HepG2 (cell line): ENCODE data around the gene DAZAP1. TPM values are rescaled to one million over a fixed set of nuclear protein-coding genes. Genes with fewer than 3 reads are reported as not detected.

Experiments
- ATAC-seq: fragments of 200-7000 bp; cut with Tn5 transposase; 3 replicates; pipeline ENCODE4 v1.9.1; 2020; ENCODE audit warnings: mild to moderate bottlenecking, moderate library complexity
- BruUV-seq: library from RNA; stranded (reverse); fragments of 400-500 nt; replicated peaks from 2 replicates; lab custom pipeline; 2021; lab: Mats Ljungman, UMichigan
- CTCF ChIA-PET: fragments of 300-600 bp; formaldehyde crosslinking; extraction: SDS; loops from one replicate; lab custom pipeline; 2021; ENCODE audit warnings: low total read pairs, inconsistent platforms, low intra/inter-chr PET ratio; lab: Yijun Ruan, JAX
- POLR2A ChIA-PET: fragments of 350-600 bp; sonication (Branson Sonifier 250); formaldehyde crosslinking; loops from one replicate; lab custom pipeline; 2020; ENCODE audit warnings: antibody characterized with exemption, inconsistent platforms; lab: Yijun Ruan, JAX
- DNase-seq: peaks from one replicate; pipeline ENCODE4 v3.0.0-alpha.2; 2015; ENCODE audit warnings: low spot score
- FAIRE-seq: peaks from 3 replicates; lab custom pipeline; 2011; peaks lifted over from hg19 to GRCh38; lab: Jason Lieb, UNC
- H2AFZ ChIP-seq: one replicate; pipeline ENCODE4 v1.6.1; 2011; ENCODE audit warnings: low read length, inconsistent platforms
- H3K27ac ChIP-seq: fragments of 300-600 bp; 3 replicates; pipeline ENCODE4 v1.8.0; 2011; ENCODE audit warnings: mixed run types, mild to moderate bottlenecking, mixed read lengths, low read length, inconsistent platforms; ENCODE audit not compliant: insufficient read depth; ENCODE audit errors: extremely low read length
- H3K27me3 ChIP-seq, 2 experiments: fragments of 200-600 bp in 1 of 2; 2 replicates in 1 of 2; 3 replicates in 1 of 2; pipeline versions ENCODE4 v1.6.0 to v1.8.0; 2011; ENCODE audit warnings: low read length in 2 of 2, mild to moderate bottlenecking in 2 of 2, moderate library complexity in 2 of 2, inconsistent platforms in 1 of 2; ENCODE audit not compliant: insufficient read depth in 2 of 2, control insufficient read depth in 1 of 2
- H3K36me3 ChIP-seq, 2 experiments: fragments of 200-600 bp in 1 of 2; replicated peaks in 1 of 2; 2 replicates in 1 of 2; 3 replicates in 1 of 2; pipeline versions ENCODE4 v1.5.1 to v1.8.0; 2011; ENCODE audit warnings: low read length in 2 of 2, inconsistent platforms in 1 of 2; ENCODE audit not compliant: insufficient read depth in 2 of 2, control insufficient read depth in 1 of 2
- H3K4me1 ChIP-seq: 2 replicates; pipeline ENCODE4 v1.5.1; 2012; ENCODE audit warnings: low read length, inconsistent platforms; ENCODE audit not compliant: insufficient read depth
- H3K4me2 ChIP-seq: 2 replicates; pipeline ENCODE4 v1.6.0; 2011; ENCODE audit warnings: low read depth, low read length, inconsistent platforms
- H3K4me3 ChIP-seq, 3 experiments: fragments of 200-600 bp in 1 of 3; sonication (generic), shearing (Covaris generic) in 1 of 3; replicated peaks in 1 of 3; 2 replicates each; pipeline ENCODE4 v1.5.1; 2011 to 2016; ENCODE audit warnings: low read length in 3 of 3, inconsistent platforms in 2 of 3, low read depth in 2 of 3, mild to moderate bottlenecking in 2 of 3, control low read depth in 1 of 3, mixed read lengths in 1 of 3; ENCODE audit not compliant: insufficient read depth in 1 of 3
- H3K79me2 ChIP-seq: one replicate; pipeline ENCODE4 v1.6.1; 2011; ENCODE audit warnings: low read length, inconsistent platforms; ENCODE audit not compliant: insufficient read depth
- H3K9ac ChIP-seq: 2 replicates; pipeline ENCODE4 v1.6.0; 2011; ENCODE audit warnings: mild to moderate bottlenecking, low read depth, low read length, inconsistent platforms; ENCODE audit not compliant: insufficient read depth
- H3K9me3 ChIP-seq: 2 replicates; pipeline ENCODE4 v1.5.1; 2012; ENCODE audit warnings: mild to moderate bottlenecking, low read length
- H4K20me1 ChIP-seq: 2 replicates; pipeline ENCODE4 v1.6.0; 2011; ENCODE audit warnings: inconsistent platforms, mild to moderate bottlenecking, low read length, moderate library complexity; ENCODE audit not compliant: insufficient read depth
- GTF2F1 ChIP-seq: fragments of 150-350 bp; IDR thresholded peaks from 2 replicates; pipeline ENCODE4 v1.6.1; 2014; ENCODE audit warnings: low read length
- NR0B2 ChIP-seq: sonication (generic); formaldehyde crosslinking; IDR thresholded peaks from 2 replicates; pipeline ENCODE4 v1.4.0; 2020; ENCODE audit warnings: mild to moderate bottlenecking, missing genetic modification reagents
- ZBTB33 ChIP-seq: sonication (generic); formaldehyde crosslinking; IDR thresholded peaks from 2 replicates; pipeline ENCODE4 v1.4.0; 2020; ENCODE audit warnings: missing genetic modification reagents
- ZNF646 ChIP-seq: sonication (generic); formaldehyde crosslinking; IDR thresholded peaks from 2 replicates; pipeline ENCODE4 v1.9.0; 2021; ENCODE audit warnings: mild to moderate bottlenecking, missing genetic modification reagents
- ZNF747 ChIP-seq: sonication (generic); formaldehyde crosslinking; IDR thresholded peaks from 2 replicates; pipeline ENCODE4 v1.8.1; 2023; ENCODE audit warnings: missing genetic modification reagents, mild to moderate bottlenecking, borderline replicate concordance
- ZNF878 ChIP-seq: sonication (generic); formaldehyde crosslinking; IDR thresholded peaks from 2 replicates; pipeline ENCODE4 v1.8.1; 2023; ENCODE audit warnings: mild to moderate bottlenecking, missing genetic modification reagents, moderate library complexity
- WGBS: methylation state at CpG from one replicate; pipeline ENCODE4 v1.1.6; 2017; ENCODE audit warnings: low lambda C conversion rate; 5-methylcytosine and 5-hydroxymethylcytosine counted together
- in situ Hi-C: cut with HindIII; loops from 2 replicates; pipeline ENCODE4 v1.10.0; 2017; ENCODE audit warnings: low pct_unique_long_range_greater_than_20kb; ENCODE audit not compliant: extremely low pct_ligation_motif_present
- intact Hi-C: fragments of 100-400 bp; cut with micrococcal nuclease; formaldehyde crosslinking; loops from one replicate; pipeline ENCODE4 v1.10.0; 2022; ENCODE audit not compliant: unreplicated experiment
- polyA plus RNA-seq, 8 experiments: library from polyadenylated mRNA; depleted of rRNA in 3 of 8; stranded (reverse) in 7 of 8; unstranded in 1 of 8; fragments of >200 nt; fragmentation: Illumina TruSeq in 4 of 8; extraction: Trizol in 4 of 8; gene quantifications; 2 replicates each; pipeline versions ENCODE4 v1.2.1 to v1.2.3, GENCODE V29; 2011 to 2016; ENCODE audit warnings: low read depth in 4 of 8, missing spikeins in 1 of 8, mixed read lengths in 1 of 8; ENCODE audit not compliant: insufficient read depth in 1 of 8
- total RNA-seq, 5 experiments: library from RNA; depleted of rRNA; stranded (reverse); fragments of >200 nt; fragmentation: Illumina TruSeq; extraction: Trizol; gene quantifications; 2 replicates each; pipeline ENCODE4 v1.2.3, GENCODE V29; 2016; ENCODE audit warnings: low read depth in 1 of 5

Gene DAZAP1
- total and polyA plus RNA-seq, 2 of the 13 experiments (the other 11 are each of a cell fraction or from before 2014, with no cell fraction given): 63.3 to 79.2 TPM

GRCh38 chr19:1369214-1369805 is 38.1 kb upstream of the DAZAP1 start:
- Histone ChIP-seq H3K4me2 (no peak overlapping the region), H3K9me3 (no peaks in the 10 kb centered on the region), H2AFZ (no peak overlapping the region), H3K4me1 (peaks cover 29% of the 10 kb centered on the region), H3K4me3 (no peak overlapping the region), H4K20me1 (no peaks in the 10 kb centered on the region), H3K27ac (no peak overlapping the region), H3K27me3 (no peaks in the 10 kb centered on the region), H3K36me3 (peaks cover 14 to 25% of the 10 kb centered on the region in 2 experiments), H3K79me2 (no peaks in the 10 kb centered on the region), H3K9ac (no peak overlapping the region)
- no TSS peak for BruUV-seq
- POLR2A ChIA-PET: no interaction called here
- ATAC-seq (no peak), FAIRE-seq (no peak), DNase-seq (no peak)
- peak; percentile 80; the same call in 1 of the 2 replicates for TF ChIP-seq ZBTB33 (CRISPR knock-in tag)
- TF ChIP-seq GTF2F1: no peak
- TF ChIP-seq NR0B2 (CRISPR knock-in tag): no peak
- no peak for TF ChIP-seq ZNF878 (CRISPR knock-in tag)
- TF ChIP-seq ZNF646 (CRISPR knock-in tag): no peak
- TF ChIP-seq ZNF747: no peak
- CTCF ChIA-PET: no interaction called here
- 93% methylated on average over 10 of the region's 18 CpGs for WGBS
- intact Hi-C loops (no loop called here), in situ Hi-C loops (no loop called here)
